ENCODE measurements around the gene EPB41L2.

- TF ChIP-seq EP300 (IDR thresholded peaks at IDR 0.05; ENCODE audit: low read depth): no peak
- no peak for TF ChIP-seq CTCF (IDR thresholded peaks at IDR 0.05)
- peak in 1 of 3 donors; percentile 17 for TF ChIP-seq POLR2AphosphoS5 (IDR thresholded peaks at IDR 0.05)
Measured at GRCh38 chr6:130934848-130935585, 128.0 kb downstream of the EPB41L2 start.
